GM19372 (cell line): Measurements from ENCODE around the gene AZIN2.

Experiments used
- ATAC-seq: cut with Tn5 transposase; IDR thresholded peaks from one replicate; pipeline ENCODE4 v1.9.1; 2021; ENCODE audit warnings: mild to moderate bottlenecking, low read depth, moderate library complexity; ENCODE audit not compliant: unreplicated experiment

The AZIN2 gene

DNA sequence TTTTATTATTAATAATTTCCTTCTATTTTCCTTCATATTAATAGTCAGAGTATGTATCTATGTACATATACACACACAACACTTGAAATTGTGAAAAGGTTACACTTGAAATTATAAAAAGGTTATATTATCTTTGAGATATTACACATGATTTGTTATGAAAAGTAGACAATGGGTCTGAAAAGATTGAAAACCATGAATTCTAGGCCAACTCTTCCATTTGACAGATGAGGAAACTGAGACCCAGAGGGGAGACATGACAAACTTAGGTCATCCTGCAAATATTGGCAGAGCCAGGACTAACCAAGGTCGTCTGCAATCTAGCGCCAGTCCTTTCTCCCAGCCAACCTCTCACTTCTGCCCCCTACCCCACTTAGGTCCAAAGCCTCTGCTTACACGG is 67.7 kb downstream of the AZIN2 start:
- no peak for ATAC-seq

DNA sequence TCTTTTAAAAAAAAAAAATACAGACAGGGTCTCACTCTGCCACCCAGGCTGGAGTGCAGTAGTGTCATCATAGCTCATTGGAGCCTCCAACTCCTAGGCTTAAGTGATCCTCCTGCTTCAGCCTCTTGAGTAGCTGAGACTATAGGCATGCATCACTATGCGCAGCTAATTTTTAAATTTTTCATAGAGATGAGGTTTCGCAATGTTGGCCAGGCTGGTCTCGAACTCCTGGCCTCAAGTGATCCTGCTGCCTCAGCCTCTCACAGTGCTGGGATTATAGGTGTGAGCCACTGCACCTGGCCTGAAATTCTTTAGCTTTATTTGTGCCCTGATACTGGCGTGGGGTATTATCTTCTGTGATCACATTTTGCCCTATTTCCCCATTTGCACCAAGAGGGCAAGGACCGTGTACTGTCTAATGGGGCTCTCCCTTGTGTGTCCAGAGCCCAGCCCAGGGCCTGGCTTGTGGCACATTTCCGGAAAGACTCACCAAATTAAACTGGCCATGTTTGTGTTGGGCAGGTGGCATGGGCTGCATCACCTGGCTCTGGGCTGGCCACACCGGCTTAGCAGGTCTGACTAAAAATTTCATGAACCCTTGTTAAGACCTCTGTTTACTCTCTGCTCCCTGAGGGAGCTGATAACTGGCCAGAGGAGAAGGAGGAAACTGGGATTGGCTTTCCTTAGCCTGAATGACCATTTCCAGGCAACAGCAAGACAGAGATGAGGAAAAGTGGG is 68.7 kb downstream of the AZIN2 start:
- ATAC-seq = no peak

DNA sequence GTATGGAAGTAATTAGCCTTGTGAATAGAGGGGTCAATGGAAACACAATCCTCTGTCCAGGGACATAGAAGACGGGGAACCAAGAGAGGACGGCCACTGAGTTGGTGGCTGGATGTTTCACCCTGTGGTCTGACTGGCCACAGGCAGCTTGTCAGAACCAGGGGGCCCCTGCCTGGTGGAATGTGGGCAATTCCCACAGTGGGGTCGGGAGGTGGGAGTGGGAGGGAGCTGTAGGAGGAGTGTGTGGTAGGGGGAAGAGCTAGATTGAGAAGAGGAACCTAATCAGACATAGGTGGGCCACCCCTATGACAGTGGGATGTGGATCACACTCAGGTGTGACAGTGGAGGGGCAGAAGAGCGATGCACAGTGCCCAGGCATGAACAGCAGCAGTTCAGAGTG is 69.6 kb downstream of the AZIN2 start:
- ATAC-seq = no peak

DNA sequence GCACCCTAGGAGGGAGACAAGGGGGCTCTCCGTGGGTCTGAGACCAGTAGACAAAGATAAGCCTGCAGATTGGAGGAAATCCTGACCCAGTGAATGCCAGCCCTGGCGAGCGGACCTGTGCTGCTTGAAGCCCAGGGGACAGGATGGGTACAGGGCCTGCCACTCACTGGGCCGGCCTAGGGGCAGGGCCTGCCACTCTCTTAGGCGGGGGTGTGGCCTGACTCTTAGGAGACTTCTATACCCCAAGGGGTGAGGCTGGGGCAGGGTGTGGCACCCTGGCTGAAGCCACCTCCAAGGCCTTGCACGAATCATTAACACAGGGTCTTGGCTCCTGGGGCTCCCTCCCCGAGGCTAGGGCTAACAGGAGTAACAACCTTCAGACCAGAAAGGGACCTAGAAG is 70.2 kb downstream of the AZIN2 start:
- ATAC-seq = no peak

DNA sequence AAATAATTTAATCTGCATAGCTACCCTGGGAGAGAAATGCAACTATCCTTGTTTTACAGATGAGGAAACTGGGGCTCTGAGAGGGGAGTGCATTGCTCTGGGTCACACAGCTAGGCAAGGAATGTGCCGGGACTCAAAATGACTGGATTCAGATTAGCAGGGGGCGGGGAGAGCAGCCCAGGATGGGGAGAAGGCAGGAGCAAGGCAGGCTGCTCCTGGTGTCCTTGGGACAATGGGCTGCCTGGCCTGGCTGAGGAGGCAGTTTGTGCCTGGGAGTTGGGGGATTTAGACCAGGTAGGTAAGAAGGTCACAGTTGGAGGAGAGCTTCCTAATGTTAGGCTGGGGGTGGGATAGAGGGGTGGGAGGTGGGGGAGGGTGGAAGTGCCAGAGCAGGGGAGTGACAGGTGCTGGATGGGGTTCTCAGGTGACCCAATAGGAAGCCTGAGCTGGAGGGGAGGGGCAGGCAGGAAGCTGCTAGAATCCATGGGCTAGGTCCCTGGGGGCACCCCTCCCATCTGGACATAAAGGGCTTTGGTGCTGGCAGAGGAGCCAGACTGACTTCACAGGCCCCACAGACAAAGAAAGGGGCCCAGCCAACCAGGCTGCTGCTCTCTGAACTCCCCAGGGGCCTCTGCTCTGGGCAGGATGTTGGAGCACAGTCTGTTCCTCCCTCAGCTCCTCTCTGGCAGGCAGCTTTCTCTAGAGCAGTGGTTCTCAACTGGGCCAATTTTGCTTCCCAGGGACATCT is 71.9 kb downstream of the AZIN2 start:
- no peak for ATAC-seq

DNA sequence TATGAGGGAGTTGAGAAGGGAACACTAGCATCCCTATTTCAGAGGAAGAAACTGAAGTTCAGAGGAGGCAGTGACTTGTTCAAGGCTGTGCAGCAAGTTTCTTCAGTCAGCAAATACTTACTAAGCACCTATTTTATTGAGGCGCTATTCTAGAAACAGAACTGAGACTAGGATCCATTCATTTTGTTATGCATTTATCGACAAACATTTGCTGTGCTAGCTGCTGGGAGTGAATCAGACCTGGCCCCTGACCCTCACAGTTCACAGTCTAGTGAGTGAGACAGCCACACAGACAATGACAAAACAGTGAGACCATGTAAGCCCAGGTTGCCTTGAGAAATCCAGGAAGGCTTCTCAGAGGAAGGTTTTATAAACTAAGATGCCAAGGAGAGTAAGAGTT is 72.7 kb downstream of the AZIN2 start:
- no peak for ATAC-seq

DNA sequence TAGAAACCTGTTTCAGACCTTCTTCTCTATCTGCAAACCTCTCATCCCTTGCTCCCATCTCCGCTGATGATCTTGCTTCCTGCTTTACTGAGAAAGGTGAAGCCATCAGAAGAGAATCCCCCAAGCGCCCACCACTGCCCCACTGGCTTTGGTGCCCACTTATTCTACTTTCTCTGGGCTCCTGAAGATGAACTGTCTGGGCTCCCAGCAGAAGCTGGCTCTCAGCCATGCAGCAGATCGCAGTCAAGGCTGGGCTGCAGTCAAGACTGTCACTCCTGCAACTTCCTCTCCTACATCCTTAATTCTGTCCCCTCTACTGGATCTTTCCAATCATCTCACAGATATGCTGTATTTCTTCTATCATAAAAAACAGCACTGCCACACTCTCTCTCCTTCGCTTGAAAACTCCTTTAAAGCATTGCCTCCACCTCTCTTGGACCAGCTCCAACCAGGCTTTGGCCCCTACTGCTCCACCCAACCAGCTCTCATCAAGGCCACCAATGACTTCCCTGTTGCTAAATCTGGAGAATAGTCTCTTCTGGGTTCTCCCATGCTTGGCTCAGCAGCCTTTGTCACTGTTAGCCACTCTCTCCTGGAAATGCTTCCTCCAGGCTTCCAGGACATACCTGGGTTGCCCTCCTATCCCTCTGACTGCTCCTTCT is 75.1 kb downstream of the AZIN2 start:
- ATAC-seq = no peak

DNA sequence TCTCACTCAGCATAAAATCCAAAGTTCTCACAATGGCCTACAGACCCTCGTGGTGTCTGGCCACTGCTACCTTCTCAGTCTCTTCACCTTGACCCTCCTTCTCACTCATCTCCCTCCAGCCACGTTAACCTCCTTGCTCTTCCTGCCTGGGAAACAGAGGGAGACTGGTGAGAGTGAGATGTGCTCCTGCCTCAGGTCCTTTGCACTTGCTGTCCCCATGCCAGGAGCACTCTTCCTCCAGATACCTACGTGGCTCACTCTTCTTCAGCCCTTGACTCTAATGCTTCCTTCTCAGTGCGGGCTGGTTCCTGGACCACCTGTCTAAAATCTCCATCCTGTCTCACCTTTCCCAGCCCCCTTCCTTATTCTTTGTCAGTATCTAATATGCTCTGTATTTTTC is 76.2 kb downstream of the AZIN2 start:
- no peak for ATAC-seq

DNA sequence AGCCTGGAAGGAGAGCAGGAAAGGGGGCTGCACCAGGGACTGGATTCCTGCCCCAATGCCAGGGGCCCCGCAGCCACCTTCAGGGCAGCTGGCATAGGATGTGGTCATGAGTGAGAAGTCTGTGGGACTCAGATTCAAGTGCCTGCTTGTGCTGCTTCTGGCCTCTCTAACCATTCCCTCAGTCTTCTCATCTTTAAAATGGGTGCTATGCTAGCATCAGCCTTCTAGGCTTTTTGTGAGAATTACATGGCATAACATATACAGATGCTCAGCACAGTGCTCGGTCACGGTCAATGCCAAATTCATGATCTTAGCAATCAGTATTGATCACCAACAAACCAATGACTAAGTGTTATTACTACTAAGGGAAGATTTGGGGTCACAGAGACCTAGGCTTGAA is 77.4 kb downstream of the AZIN2 start:
- ATAC-seq = no peak

DNA sequence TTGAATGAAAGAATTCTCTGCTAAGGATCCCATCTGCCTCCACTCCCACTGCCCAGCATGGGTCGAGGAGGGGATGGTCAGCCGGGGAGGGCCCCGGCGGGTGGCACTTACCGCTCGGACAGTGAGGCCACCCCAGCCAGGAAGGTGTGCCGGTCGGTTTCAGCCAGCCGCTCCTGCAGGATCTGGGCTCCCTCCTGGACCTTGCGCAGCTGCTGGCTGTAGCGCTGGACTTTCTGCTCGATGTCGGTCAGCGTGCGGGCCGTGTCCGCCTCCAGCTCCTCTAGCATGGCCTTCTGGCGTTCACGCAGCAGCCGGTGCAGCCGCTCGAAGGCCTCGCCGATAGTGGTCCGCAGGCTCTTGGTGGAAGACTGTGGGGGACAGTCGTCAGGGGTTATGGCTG is 78.6 kb downstream of the AZIN2 start:
- no peak for ATAC-seq

DNA sequence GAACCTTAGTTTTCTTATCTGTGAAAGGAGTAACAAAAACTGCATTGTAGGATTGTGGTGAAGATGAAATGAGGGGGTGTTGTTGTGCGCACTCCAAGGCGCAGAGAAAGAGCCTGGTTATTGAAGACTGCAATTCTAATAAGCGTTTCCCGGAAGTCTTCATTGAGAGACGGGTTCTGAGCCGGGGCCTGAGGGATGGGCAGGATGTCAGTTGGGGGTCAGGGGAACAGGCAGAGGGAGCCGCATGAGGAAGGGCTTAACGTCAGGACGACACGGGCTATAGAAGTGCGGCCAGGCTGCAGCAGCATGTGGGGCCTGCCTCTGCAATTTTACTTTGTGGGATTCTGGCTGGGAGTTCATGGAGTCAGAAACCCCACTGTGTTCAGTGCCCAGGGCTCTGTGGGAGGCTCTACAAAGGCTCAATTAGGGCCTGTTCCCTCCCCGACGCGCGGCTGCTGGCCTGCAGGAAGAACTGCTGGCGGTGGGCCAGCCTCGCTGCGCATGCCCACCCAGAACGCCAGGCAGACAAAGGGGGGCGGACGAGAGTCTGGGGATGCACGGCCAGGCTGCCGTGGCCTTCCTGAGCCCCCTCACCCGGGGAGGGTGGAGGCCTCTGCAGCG is 80.2 kb downstream of the AZIN2 start:
- no peak for ATAC-seq

DNA sequence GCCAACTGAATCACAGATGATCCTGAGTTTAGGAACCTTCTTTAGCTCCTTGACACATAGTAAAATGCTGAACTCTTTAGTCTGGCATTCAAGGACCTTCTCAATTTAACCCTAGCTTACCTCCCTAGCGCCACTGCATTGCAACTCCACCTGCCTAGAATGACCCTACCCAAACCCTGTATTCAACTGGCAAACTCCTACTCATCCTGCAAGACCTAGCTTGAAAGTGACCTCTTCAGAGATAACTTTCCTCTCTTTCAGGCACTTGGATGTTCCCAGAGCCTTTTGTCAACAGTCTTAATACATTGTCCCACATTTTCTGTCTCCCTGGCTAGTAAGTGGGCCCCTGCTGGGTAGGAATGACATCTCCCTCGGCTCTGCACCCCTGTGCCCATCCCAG is 81.2 kb downstream of the AZIN2 start:
- no peak for ATAC-seq

DNA sequence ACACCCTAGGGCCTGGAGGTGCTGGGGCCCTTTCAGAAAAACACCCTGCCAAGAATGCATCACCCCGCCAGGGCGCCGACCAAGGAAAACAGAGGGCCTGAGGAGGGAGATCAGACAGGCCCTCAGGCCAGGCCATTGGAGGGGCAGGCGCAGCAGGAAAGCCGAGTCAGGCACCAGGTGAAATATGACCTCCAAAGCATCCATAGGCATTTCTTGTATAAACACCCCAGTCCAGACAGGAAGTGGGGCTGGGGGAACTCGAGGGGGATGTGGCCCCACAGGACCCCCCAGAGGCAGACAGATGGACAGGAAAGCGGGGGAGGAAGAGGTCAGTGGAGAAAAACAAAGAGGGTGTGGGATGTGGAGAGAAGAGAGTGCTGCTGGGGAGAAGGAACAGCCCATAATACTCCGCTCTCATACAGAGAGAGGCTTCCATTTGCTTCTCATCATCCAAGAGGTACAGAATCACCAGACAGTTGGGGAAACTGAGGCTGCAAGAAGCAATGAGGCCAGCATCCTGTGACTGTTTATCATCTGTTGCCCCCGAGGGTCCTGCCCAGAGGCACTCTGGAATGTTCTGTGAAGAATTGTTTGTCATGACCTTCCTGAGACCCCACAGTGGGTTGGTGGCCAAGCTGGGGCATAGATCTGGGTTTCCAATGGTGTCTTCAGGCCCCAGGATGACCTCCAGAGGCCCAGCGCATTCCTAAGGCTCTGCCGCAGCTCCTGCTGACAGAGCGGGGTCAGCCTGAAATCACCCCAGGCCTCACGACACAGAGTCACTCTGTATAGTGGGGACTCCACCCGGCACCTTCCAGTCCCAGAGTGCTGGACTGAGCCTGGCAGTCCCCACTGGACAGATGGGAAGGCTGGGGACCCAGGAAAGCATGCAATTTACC is 82.9 kb downstream of the AZIN2 start:
- no peak for ATAC-seq

DNA sequence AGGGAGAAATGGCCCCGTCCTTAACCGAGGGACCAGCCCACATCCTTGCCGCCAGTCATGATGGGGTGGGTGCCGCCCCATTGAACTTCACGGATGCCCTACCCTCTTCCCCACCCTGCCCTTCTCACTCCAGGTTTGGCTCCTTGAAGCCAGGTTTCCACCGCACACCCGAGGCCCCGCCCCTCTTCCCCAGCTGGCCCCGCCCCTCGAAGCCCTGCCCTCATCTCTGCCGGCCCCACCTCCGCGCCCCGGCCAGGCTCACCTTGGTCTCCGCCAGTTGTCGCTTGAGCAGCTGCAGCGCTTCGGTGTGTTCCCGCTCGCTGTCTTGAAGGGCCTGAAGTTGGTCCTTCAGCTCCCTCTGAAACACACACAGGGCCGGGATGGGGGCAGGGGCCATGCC is 84.3 kb downstream of the AZIN2 start:
- no peak for ATAC-seq

DNA sequence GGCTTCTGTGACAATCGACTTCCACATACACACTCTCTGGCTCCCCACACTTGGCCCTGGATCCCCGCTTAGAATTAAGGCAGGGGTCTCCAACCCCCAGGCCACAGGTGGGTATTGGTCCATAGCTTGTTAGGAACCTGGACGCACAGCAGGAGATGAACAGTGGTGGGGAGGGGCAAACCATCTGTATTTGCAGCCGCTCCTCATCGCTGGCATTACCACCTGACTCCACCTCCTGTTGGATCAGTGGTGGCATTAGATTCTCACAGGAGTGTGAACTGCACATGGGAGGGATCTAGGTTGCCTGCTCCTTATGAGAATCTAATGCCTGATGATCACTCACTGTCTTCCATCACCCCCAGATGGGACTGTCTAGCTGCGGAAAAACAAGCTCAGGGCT is 84.9 kb downstream of the AZIN2 start:
- ATAC-seq = no peak

DNA sequence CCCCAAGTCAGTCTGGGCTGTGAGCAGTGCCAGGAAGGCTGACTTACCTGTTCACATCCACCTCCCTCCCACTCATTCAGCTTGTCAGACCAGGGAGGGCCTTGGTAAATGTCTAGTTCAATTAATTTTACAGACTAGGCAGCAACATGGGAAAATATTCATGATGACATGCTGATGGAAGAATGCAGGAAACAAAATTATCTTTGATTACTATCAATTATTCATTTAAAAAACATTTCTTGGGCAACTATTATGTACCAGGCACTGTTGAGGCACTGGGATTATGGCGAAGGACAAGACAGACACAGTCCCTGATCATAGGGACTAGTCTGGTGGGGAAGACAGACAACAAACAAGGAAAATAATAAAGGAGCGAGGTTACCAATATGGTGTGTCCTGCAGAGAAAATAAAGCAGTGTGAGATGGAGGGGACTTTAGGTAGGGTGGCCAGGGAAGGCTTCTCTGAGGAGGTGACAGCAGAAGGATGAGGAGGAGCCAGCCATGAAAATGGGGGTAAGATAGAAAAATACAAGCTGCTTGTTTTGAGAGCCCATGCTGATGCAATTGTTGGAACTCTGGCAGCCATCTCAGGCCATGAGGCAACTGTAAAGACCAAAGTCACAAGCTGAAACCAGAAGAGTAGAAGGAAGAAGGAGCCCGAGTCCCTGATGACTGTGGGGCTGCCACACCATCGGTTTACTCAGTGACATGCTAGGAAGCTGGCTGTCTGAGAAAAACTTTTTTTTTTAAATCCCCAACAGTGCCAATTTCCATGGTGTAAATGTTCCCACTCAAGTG is 86.9 kb downstream of the AZIN2 start:
- ATAC-seq = no peak

DNA sequence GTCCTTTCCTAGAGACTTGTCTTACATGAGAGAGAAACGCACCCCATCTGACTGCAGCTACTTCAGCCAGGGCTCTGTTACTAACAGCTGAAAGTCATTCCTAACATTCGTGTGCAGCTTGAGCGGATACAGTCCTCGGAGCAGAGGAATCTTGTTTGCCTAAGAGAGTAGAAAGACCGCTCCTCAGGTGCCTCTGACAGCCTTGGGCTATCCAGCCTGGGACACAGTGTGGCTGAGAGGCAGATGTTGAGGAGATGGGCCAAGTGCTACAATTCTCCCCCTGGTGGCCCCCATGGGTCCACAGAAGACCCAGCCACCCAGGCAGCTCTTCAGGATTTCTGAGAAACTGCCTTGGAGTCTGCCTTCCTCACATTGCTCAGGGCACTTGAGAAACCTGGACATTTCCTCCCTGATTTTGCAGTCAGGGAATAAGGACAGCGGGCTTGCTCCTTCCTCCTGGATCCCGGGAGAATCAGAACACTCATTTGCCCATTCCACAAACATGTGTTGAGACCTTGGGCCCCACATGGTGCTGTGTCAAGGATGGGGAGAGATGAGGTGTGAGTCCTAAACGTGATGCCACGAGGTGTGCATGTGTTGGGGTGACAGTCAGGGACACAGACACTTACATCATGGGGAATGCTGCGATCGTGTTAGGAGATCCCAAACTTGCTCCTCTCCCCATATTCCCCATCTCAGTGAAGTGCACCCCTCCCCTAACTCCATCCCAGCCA is 87.8 kb downstream of the AZIN2 start:
- no peak for ATAC-seq

DNA sequence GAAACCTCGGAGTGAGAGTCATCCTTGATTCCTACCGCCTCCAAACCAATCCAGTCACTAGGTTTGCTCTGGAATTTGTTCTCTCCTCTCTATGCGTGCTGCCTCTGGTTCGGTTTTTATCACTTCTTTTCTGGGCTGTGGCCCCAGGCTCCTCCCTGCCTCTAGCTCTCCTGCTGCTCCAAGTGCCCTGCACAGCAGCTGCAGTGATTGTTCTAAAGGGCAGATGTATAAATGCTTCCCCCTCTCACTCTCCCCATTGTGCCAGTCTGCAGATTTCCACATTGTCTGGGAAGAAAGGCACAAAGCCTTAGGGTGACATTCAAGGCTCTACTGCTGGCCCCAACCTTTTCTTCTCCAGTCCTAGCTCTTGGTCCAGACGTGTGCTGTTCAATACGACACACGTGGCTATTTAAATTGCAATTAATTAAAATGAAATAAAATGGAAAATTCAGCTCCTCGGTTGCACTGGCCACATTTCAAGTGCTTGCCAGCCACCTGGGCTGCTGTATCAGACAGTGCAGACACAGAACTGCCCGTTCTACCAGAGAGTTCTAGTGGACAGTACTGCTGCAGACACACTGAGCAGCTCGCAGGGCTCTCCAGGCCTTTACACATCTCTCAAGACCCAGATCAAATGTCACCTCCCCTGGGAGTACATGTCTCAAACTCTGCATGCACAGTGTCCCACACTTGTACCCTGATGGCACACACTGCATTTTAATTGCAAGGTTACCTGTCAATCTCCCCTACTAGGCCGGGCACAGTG is 88.5 kb downstream of the AZIN2 start:
- no peak for ATAC-seq
